ENCODE measurements around the gene DSTYK.

The DSTYK gene, protein sequence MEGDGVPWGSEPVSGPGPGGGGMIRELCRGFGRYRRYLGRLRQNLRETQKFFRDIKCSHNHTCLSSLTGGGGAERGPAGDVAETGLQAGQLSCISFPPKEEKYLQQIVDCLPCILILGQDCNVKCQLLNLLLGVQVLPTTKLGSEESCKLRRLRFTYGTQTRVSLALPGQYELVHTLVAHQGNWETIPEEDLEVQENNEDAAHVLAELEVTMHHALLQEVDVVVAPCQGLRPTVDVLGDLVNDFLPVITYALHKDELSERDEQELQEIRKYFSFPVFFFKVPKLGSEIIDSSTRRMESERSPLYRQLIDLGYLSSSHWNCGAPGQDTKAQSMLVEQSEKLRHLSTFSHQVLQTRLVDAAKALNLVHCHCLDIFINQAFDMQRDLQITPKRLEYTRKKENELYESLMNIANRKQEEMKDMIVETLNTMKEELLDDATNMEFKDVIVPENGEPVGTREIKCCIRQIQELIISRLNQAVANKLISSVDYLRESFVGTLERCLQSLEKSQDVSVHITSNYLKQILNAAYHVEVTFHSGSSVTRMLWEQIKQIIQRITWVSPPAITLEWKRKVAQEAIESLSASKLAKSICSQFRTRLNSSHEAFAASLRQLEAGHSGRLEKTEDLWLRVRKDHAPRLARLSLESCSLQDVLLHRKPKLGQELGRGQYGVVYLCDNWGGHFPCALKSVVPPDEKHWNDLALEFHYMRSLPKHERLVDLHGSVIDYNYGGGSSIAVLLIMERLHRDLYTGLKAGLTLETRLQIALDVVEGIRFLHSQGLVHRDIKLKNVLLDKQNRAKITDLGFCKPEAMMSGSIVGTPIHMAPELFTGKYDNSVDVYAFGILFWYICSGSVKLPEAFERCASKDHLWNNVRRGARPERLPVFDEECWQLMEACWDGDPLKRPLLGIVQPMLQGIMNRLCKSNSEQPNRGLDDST

DNA sequence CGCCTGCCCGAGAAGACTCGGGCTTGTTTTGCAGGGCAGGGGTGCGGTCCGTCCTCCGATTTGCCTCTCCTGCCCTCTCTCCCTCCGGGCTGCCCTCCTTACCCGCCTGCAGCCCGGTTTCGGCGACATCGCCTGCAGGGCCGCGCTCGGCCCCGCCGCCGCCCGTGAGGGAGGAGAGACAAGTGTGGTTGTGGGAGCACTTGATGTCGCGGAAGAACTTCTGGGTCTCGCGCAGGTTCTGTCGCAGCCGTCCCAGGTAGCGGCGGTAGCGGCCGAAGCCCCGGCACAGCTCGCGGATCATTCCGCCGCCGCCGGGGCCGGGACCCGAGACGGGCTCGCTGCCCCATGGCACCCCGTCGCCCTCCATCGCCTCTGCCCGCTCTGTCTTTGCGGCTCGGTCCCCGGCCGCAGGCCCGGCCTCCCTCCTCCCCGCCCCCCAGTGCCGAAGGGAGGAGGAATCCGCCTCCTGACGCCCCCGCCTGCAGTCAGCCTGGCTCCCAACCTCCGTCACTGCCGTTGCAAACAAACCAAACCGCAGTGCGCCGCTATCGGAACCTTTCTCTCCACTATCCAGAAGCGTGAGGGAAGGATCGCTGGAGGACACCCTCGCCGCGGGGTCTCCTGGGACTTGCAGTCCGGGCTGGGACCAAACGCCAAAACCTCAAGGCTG is at the start of gene DSTYK:
DSTYK (minus strand) TSS at position 534 of the 670 bp plus-strand sequence; CDS start at position 367, 167 bp downstream.
- in situ Hi-C loops (cut with HindIII; ENCODE audit: low sequenced_read_pairs): no loop called here

DNA sequence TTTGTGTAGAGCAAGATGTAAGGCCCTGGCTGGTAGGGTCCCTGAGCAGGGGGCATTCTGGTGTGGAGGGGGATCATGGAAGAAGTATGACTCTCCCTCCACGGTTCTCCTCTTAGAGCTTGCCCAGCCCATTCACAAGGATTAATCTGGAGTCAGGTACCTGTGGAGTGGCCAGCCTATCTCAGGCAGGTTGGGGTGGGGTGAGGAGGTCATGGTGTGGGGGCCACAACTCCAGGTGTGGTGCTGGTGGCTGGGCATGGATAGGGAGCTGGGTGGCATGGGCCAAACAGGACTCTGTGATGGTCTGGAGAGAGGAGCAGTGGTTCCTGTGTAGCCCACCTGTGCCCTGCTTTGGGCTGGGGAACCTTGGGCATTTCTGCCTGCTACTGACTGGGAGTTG is 48.5 kb upstream of the DSTYK start:
- in situ Hi-C loops (cut with HindIII; ENCODE audit: low sequenced_read_pairs): no loop called here

DNA sequence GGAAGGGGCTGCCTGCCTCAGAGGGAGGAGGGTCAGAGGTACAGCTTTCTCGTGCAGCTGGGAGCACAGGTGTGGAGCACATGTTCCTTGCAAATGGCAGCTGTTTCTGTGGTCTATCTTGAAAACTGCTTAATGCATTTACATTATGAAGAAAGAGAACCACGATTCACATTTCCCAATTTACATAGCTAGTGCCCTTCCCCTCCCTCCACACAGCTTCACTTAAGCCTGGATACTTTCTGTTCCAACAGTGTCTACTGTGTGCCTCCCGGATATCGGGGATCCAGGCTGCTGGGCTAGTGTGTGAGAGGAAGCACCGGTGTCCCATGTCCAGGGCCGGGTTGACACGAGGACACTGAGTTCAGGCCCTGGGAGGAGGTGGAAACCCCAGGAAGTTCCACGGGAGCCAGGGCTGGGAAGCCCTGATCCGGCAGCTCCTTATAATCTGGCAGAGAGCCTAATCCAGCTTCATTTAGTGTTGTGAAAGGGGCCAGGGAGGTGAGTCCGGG is 47.9 kb upstream of the DSTYK start:
- in situ Hi-C loops (cut with HindIII; ENCODE audit: low sequenced_read_pairs): no loop called here

DNA sequence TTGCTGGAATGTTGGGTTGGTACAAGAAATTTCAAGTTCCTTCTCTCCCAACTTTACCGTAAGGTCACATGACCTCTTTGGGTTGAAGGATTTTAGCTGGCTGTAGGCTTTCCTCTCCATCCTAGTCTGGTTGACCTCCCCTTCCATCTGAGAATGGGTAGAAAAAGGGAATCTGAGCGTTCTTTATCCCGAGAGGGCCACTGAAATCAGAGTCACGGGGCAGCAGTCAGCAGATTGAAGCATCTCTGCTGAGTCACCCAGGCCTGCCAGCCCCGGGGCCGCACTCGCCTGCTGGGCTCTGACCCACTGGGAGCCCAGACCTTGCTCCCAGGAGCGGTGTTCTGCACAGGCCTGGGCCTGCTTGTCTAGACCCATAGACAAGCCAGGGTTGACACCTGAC is 47.2 kb upstream of the DSTYK start:
- in situ Hi-C loops (cut with HindIII; ENCODE audit: low sequenced_read_pairs): no loop called here

DNA sequence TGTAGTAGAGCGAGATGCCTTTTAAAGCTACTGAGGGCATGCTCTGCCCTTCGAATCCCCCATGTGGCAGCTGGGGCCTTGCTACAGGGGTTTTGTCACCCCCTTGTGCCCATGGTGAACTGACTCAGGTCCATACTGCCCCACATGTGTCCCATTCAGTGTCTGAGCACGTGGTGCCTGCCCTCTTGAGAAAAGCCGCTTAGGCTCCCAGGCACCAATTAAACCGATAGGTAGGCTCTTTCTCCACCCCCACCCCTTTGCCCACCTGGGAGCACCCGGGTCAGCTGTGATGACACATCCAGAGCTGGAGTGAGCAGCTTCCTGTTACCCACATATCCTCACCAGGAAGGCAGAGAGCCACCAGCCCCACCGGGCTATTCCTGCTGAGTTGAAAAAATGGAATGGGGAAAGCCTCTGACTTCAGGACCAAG is 46.8 kb upstream of the DSTYK start:
- in situ Hi-C loops (cut with HindIII; ENCODE audit: low sequenced_read_pairs): no loop called here

DNA sequence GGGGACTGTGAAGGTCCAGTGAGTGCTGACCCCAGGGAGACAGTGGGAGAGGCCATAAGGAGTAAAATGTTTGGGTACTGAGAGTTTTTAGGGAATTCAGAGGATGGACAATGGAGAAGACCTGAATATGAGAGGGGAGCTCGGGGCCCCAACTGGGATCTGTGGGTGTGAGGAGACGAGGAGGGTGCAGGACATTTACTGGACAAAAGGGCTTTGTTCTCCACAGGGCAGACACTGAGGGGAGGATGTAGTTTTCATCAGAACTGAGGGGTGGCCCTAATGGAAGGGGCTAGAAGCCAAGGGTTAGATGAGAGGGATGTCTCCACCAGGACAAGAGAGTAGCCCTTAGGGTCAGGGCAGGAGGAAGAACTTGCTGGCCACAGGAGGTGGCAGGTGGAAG is 46.2 kb upstream of the DSTYK start:
- in situ Hi-C loops (cut with HindIII; ENCODE audit: low sequenced_read_pairs): no loop called here

DNA sequence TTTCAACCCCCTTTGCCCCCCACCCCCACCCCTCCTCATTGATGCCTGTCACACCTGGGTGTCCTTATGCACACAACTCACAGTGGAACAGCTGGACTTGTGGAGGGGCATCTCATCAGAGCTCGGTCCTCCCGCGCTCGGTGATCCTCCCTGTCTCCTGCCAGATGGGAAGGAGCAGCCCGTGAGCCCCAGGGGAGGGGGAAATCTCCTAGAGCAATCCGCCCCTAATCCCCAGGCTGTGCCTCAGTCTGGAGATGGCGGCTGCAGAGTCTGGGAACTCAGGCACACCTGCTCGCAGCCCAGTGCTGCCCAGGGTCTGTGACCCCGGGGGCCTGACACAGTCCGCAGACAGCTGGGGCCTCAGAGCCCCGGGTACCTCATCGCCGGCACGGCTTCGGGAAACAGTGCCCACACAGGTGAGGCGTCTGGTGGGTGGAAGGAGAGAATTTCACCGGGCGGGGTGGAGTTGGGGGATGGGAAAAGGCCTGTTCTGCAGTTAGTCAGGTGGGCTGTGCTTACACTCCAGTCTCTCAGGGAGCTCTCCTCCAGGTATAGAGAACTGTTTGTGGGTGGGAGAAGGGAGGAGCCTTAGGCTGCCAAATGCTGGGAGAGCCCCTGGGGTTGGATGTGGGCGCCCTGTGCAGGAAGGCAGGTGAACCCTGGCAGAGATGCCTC is 45.6 kb upstream of the DSTYK start:
- in situ Hi-C loops (cut with HindIII; ENCODE audit: low sequenced_read_pairs): no loop called here

DNA sequence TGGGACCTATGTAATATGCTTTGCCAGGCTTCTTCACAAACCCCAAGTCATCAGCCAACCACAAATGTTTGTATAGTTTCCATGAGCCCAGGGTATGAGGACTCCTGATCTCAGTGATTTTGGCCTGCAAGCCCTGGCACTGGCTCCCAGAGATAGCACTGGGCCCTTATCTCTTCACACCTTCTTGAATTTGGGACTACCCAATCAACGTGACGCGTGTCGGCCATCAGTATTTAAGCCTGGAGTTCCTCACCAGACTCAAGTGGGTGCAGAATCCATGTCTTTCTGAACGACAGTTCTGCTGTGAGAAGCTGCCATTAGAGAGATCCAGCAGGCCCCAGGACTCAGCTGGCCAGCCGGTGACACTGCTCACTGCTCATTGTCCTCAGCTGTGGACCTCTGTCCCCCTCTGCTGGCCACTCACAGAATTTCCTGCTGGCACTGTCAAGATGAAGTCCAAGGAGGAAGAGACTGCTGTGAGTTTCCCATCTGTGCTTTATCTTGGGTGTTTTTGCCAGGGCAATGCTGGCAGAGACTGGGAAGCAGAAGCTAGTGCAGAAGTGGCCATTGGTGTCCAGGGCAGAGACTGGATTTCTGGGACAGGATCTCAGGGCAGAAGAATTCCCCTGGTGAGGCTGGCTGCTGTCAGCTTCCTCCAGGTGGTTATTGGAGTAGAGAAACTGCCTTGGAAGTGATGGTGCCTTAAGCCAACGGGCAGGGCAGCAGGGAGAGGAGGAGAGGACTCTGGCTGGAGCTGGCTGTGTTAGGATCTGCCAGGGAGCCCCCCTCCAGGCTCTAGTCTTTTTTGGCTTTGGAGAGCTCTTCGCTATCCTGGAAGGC is 44.7 kb upstream of the DSTYK start:
- in situ Hi-C loops (cut with HindIII; ENCODE audit: low sequenced_read_pairs): no loop called here

DNA sequence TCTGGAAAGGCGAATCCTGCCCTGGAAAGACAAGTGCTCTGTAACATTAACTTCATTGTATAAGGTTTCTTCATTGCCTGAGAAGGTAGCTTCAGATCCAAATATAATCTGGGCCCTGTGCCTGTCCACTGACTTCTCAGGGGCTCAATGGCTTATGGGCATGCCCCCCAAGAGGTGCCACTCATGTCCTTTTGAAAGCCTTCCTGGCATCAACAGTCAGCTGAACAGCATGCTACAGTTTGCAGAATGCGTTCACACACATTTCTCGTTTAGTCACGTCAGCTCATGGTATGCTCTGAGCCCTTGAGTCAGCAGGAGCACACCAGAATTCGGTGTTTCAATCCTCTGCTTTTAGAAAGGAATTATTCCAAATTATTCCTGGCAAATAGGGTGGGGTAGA is 40.1 kb upstream of the DSTYK start:
- in situ Hi-C loops (cut with HindIII; ENCODE audit: low sequenced_read_pairs): no loop called here

DNA sequence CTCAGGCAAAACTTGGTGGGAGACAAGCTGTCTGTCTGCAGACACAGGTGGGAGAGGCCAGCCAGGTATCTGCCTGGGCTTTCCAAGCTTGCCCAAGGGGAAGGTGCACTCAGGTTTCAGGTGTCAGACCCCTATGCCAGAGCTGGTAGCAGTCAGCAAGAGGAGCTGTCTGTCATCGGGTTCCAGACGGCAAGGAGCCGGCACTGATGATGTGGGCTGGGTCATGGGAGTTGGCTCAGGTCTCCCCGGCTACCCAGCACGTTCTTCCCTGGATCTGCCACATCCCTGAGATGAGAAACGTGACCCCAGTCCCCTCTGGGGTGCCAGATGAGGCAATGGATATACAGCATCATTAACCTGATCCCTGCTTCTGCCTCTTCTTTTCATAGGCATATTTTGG is 39.2 kb upstream of the DSTYK start:
- in situ Hi-C loops (cut with HindIII; ENCODE audit: low sequenced_read_pairs): no loop called here

DNA sequence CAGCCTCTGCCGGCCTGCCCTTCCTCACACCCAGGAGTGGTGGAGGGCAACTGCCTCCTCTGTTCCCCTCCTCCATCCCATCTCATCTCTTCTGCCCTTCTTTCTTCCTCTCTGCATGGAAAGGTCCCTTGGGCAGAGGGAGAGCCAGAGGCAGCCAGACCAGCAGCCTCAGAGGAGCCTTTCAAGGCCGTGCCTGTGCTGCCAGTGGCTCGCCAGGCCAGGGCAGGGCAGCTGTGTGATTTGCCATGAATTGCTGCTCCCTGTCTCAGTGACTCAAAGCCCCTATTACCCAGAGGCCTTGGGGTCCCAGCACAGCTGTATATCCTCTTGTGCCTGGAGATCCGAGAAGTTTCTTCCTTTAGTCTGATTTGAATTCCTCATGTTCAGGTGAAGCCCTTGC is 38.1 kb upstream of the DSTYK start:
- in situ Hi-C loops (cut with HindIII; ENCODE audit: low sequenced_read_pairs): no loop called here

DNA sequence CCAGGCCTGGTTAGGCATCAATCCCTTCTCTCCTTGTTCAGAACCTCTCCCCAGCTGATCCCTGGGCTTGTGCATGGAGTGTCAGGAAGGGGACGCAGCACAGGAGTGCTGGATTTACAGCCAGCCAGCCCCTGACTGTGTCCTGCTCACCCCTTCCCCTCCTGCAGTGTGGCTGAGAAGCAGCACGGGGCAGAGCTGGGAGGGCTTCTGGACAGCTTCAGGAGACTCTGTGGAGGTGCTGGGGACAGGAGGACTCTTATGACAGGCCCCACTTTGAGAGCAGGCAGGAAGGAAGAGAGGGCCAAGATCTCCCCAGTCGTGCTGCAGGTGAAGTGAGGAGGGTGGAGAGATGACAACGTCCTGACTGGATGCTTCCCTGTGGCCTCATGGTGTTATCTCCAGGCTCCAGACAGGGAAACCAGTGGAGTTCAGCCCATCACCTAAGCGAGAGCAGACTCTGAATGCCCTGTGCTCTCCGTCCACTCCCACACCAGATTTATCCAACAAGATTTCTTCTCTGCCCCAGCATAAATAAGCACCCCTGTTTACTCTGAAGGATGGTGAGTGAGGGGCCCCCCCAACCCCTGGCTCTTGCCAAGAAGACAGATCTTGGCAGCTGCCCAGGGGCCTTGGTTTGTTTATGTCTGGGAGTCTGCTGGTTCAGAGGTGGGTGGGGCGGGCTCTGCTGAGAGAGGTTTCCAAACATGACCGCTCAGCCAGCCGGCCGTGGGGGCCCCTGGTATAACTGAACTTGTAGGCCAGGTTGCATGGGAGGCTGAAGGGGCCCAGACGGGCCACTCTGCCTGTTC is 37.5 kb upstream of the DSTYK start:
- in situ Hi-C loops (cut with HindIII; ENCODE audit: low sequenced_read_pairs): no loop called here

DNA sequence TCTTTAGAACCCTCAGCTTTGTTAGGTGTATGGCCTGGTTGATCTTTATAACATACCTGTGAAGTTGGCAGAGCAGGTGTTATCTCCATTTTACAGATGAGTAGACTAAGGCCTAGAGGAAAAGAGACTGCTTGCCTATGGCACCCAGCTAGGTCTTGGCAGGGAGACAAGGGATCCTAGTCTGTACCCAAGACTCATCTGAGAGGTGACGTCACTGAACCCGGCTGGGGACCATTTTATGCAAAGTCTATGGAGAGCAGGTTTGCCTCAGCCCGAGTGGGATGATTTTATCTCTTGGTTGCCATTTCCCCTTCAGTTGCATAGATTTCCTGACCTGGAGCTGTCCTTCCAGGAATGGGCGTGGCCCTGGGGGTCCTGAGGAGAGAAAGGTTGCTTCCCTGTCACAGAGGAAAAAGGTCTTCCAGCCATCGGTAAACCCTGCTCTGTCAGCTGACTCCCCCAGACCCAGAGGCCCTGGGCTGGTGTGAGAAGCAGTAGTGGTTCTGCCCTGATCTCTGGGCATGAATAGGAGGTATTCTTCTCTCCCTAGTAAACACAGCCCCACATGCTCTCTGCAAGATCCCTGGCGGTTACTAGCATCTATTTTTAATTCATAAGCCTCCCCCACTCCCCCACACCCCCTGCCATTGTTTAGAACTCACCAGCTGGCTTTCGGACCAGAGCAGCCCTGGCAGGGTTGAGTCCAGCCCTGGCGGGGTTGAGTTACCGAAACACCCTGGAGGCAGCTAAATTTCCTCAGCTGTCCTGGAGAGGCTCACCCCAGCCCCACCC is 35.8 kb upstream of the DSTYK start:
- in situ Hi-C loops (cut with HindIII; ENCODE audit: low sequenced_read_pairs): no loop called here

DNA sequence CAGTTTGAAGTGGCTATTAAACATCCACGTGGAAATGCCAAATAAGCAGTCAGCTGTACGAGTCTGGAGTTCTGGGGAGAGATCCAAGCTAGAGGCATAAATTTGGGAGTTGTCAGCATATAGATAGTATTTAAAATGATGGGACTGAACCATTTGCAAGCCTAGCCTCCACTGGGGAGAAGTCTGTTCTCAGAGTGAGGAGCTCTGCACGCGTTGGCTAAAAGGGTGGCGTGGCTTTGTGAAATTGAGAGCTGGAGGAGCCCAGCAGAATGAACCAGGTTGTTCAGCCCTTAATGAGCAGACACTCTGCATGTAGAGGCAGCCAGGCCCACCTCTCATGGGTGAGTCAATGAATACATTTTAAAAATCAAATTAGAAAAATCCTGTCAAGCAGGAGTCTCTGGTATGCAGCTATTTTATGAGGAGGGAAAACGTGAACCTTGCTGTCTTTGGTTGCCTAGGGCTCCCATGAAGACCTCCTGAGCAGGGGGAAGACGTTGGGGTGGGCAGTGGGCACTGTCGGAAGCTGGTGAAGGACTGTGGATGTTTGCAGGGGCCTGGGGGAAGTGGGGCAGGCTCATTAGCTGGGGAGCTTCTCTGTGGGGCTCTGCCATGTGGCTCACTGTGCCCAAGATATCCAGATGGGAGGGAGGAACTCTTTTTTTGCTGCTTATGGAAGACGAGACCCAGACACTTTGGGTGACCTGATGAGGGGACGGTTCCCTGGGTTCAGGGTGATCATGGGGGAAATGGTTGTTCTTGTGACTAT is 35.0 kb upstream of the DSTYK start:
- in situ Hi-C loops (cut with HindIII; ENCODE audit: low sequenced_read_pairs): no loop called here

DNA sequence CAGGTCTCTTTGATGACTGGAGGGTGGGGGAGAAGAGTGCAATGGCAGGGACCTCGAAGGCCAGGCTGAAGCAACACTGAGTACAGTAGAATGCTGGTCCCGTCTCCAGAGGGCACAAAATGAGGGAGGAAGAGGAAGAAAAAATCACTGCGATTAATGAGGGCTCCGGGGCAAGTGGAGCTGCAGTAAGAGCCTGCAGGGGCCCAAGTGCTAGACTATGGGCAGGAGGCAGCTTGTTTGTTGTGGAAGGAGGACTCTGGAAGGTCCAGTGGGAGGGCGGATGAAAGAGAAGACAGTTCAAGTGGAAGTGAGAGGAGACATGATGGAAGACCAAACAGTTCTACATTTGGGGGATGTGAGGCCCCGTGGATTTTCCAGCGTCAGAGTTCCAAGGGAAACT is 33.6 kb upstream of the DSTYK start:
- in situ Hi-C loops (cut with HindIII; ENCODE audit: low sequenced_read_pairs): no loop called here

DNA sequence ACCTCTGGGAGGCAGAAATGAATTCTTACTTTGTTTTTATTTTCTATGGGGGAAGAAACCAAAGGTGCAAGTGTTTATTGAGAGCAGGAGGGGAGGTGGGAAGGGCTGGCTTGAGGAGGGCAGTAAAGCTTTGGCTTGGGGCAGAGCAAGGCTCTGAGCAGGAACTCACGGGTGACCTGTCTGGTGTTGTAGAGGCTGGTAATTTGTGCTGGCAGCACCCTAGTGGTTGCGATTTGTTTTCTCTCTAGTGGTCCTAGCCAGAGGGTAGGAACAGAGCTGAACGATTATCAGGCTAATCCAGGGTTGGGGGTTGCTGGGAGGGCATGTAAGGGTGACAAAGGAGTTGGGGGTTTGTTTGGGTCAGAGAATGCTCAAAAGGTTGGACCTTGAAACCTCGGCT is 32.9 kb upstream of the DSTYK start:
- in situ Hi-C loops (cut with HindIII; ENCODE audit: low sequenced_read_pairs): no loop called here

Data from DLD1 (cell line).